HG03280 (cell line): ENCODE results near the gene TAS2R19.
"Not testable (repeated sequence)": the region's sequence is repeated elsewhere in the genome, so short reads cannot be mapped to it uniquely, and the experiment has no call there.

ENCODE experiments used
- ATAC-seq: cut with Tn5 transposase; IDR thresholded peaks from one replicate; pipeline ENCODE4 v1.9.1; 2021; ENCODE audit warnings: mild to moderate bottlenecking, moderate library complexity; ENCODE audit not compliant: unreplicated experiment

Gene TAS2R19

DNA sequence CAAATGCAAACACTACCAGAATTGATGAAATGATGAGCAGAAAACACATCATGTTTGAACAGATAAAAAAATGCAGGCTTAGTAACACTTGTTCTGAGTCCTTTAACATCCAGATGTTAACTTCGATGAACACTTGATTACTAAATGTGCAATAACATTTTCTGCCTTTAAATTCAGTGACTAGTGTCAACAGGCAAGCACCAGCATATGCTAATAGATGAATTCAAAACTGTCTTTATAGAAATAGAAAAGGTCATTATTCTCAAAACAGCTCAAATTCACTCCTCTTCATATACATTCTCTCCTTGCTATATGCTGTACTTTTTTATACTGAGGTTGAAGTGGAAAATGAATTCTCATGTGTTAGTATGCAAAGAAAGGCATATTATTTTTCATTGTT is at the start of gene TAS2R19:
TSS of gene TAS2R19 (minus strand) at position 101 of the 400 bp plus-strand sequence. CDS start at position 52, 49 bp downstream.
- ATAC-seq, result no peak

DNA sequence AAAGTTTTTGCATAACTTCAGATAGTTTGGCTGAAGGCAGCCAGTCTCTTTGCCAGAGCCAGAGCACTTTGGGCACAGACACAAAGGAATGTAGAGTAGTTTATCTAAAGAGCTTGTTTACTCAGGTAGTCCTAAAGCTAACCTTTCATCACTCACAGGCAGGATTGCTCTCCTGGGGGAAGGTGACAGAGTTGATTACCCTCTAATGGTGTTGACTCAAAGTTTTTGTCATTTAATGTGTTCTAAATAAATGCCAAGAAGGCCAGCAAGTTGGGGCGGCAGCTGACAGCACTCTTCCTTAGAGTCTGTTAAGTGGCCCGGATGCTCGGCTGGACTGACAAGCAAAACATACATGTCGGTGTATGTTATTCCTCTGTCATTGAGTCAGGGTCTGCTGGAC is 49.0 kb upstream of the TAS2R19 start:
- no peak for ATAC-seq

GRCh38 chr12:11070999-11071398 is 48.6 kb upstream of the TAS2R19 start:
- ATAC-seq, result no peak

- no peak for ATAC-seq
Measured at GRCh38 chr12:11069854-11070365, 47.5 kb upstream of the TAS2R19 start.

DNA sequence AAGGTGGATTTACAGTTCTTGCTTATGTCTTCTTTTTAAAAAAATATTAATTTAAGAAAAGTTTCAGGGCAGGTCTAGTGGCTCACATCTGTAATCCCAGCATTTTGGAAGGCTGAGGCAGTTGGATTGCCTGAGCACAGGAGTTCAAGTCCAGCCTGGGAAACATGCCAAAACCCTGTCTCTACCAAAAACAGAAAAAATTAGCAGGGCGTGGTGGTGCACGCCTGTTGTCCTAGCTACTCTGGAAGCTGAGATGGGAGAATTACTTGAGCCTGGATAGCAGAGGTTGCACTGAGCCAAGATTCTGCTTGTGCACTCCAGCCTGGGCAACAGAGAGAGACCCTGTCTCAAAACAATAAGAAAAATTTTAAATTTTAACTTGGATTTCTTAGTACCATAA is 45.1 kb upstream of the TAS2R19 start:
- no peak for ATAC-seq

DNA sequence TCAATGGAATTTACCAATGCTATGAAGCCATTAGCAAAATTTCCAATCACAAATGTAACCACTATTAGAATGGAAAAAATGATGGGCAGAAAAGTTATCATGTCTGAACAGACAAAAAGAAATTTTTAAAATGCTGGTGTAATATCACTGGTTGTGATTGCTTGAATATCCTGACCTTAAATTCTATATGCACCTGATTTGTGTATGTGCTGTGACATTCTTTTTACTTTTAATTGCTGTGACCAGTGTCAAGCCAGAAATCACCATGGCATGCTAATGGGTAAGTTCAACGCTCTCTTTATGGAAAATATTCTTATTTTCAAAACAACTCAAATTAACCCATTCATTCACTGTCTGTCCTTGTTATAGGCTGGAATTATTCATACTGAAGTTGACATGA is 39.8 kb upstream of the TAS2R19 start, which contains the start of gene TAS2R46:
TSS of gene TAS2R46 (minus strand) at position 101 of the 400 bp plus-strand sequence. CDS start at position 101, 0 bp downstream.
- ATAC-seq, result not testable (repeated sequence)

DNA sequence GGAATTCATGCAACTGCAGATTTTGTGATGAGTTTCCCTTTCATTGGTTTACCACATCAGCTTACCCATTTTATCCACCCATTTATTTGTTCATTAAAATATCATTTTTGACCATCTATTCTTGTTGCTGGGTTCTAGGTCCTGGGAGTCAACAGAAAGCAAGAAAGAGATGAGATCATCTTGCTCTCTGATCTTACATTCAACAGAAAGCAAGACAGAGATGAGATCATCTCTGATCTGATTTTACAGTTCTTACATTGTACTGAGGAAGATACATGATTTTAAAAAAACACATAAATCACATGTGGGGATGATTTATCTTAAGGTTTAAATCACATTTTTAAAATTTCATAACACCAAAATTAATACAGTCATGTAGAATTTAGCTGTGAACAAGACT is 37.4 kb upstream of the TAS2R19 start:
- ATAC-seq, result no peak

DNA sequence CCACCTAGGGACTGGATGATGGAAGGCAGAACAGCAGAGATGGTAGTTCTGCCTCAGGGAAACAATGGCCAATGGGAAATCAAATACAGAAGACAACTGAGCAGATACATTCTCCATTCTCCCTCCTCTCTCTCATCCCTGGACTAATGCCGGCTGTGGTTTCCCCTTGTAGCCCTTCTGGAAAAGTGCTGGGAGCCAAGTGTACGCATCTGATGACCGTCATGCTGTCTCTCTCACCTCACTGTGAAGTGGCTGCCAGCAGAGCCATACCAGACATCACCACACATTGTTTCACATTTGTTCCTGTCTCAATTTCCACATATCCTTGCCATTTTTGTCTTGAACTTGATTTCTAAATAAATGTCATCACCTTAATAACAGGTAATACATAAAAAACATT is 36.6 kb upstream of the TAS2R19 start:
- ATAC-seq, result no peak

DNA sequence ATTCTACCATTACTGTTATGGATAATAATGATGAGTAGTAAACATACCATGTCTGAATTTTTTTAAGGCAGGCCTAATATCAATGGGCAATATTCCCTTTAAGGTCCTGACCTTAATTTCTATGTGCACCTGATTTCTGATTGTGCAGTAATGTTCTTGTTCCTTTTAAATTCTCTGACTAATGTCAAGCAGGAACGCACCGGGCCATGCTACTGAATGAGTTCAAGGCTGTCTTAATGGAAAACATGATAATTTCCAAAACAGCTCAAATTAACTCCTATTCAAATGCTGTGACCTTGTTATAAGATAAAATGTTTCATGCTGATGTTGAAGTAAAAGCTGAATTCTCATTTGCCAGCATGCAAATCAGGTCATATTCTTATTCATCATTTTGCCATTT is 32.9 kb upstream of the TAS2R19 start:
- no peak for ATAC-seq

DNA sequence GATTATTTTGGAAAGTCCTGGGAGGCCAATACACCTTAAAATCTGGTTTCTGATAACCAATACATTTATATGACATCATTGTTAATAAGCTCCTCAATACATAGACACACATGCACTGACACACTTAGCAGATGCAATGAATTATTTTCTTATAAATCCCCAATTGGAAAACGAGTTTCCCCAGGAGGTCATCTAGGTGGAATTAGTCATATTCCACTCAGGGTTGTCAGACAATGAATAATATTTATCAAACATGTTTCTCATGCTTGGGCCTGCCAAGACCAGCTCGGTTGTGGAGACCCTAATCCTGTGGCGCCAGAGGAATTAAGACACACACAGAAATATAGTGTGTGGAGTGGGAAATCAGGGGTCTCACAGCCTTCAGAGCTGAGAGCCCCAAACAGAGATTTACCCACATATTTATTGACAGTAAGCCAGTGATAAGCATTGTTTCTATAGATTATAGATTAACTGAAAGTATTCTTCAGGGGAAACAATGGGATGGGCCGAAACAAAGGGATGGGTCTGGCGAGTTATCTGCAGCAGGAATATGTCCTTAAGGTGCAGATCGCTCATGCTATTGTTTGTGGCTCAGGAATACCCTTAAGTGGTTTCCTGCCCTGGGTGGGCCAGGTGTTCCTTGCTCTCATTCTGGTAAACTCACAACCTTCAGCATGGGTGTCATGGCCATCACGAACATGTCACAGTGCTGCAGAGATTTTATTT is 27.5 kb upstream of the TAS2R19 start:
- ATAC-seq, result not testable (repeated sequence)

- ATAC-seq, result not testable (repeated sequence)
Measured at GRCh38 chr12:11041366-11041765, 18.9 kb upstream of the TAS2R19 start.

GRCh38 chr12:11040162-11040561 is 17.7 kb upstream of the TAS2R19 start:
- no peak for ATAC-seq

GRCh38 chr12:11039171-11039570 is 16.8 kb upstream of the TAS2R19 start:
- ATAC-seq, result no peak

- ATAC-seq, result not testable (repeated sequence)
Measured at GRCh38 chr12:11033959-11034358, 11.5 kb upstream of the TAS2R19 start.

DNA sequence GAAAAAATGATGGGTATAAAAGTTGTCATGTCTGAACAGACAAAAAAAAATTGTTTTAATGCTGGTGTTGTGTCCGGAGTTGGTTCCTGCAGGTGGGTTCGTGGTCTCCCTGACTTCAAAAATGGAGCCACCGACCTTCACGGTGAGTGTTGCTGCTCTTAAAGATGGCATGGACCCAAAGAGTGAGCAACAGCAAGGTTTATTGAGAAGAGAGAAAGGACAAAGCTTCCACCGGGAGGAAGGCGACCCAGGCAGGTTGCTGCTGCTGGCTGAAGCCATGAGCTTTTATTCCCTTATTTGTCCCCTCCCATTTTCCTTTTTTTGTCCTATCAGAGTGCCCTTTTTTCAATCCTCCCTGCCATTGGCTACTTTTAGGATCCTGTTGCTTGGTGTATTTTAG is 8.9 kb upstream of the TAS2R19 start, which contains the start of gene TAS2R31:
TSS of gene TAS2R31 (minus strand) at position 101 of the 400 bp plus-strand sequence. CDS start at position 29, 72 bp downstream.
- no peak for ATAC-seq

DNA sequence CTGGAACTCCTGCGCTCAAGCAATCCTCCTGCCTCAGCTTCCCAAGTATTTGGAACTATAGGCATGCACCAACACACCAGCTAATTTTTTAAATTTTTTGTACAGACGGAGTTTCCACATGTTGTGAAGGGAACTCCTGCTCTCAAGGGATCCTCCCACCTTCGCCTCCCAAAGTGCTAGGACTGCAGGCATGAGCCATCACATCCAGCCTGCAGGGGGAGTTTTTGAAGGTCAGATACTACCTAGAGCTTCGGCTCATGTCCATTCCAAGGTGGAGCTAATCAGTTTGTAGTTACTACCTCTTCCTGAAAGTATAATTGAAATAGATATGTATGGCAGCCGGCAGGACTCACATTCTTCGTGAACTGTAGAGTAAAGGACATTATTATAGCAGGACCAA is 3.7 kb upstream of the TAS2R19 start:
- ATAC-seq, result no peak

GRCh38 chr12:11023387-11023786 is 967 bp upstream of the TAS2R19 start:
- no peak for ATAC-seq

DNA sequence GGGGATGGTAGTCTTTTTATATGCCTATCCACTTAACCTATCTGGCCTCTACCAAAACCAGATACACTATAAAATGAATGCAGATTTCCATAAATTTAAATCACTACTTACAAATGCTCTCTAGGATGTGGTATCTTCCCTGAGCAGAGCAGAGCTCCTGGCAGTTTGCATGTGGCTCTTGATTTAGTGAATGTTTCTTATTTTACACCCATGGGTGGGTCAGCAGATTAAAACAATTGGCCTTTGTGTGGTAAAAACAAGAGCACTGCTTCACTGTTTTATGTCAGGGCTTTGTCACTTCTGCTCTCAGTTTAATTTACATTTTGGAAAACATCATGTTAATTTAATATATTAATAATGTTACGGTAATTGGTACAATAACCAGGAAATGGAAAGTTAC is 5.5 kb downstream of the TAS2R19 start:
- no peak for ATAC-seq

DNA sequence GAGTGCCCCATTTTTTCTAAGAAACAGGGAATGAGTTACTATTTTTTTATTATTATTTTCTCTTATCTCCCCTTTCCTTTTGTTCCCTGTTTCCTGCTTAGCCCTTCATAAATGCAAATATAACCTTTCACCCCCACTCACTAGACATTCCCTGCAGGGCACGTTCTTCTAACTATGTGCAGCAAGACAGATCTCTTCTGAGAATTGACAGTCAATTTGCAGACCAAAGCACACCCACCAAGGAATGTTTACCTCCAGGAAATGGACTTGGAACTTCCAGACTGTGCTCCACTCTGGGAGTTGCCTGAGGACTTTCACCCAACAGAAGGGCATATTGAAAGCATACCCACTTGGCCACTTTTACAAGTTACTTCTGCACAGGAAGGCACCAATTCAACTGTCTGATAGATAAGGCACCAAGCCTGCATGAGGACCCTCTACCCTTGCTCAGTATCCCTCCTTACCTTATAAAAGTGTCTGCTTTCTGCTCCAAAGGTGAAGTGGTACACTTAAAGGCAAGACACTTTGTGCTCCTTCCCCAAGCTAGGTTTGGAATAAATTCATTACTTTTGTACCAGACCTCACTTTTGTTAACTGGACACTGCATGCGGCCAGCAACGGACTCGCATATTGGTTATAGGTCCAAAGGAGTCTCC is 6.5 kb downstream of the TAS2R19 start:
- no peak for ATAC-seq

DNA sequence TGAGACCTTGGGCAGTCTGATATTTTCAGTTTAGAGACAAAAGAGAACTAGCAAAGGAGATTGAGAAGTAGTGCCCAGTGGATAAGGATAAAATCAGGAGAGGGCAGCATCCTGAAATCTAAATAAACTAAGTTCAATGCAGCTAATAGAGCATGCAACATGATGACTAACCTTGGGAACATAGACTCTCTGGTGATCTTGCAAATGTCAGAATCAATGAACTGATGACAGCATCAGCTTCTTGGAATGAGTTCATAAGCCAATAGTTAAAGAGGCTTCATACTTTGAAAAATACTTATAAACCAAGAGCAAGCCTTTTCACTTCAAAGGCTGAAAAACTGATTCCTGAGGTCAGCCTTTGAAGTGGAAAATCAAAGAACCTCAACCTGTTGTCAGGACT is 8.2 kb downstream of the TAS2R19 start:
- no peak for ATAC-seq

DNA sequence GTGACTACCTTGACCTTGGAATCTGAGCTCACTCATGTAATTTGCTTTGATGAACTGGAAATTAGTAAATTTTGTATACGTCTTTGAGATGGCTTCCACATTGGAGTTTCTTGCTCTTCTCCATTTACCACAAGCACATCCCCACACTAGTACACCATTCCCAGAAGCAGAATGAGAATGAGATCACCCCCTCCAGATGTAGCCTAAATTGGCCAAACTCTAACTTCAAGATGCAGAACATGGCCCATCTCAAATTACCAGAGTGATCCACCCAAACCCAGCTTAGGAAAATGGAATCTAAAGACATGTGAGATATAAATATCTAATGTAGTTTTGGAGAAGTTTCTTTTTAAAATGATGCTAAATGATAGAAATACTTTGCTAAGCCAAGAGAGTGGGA is 14.8 kb downstream of the TAS2R19 start:
- ATAC-seq, result no peak

- no peak for ATAC-seq
Measured at GRCh38 chr12:10998204-10998603, 24.2 kb downstream of the TAS2R19 start, which contains the start of gene TAS2R20. Gene TAS2R20 (minus strand): TSS chr12:10998304. CDS start chr12:10997875, 429 bp downstream.
